ENCODE results near the gene FMNL2.
"Not testable (repeated sequence)": the region's sequence is repeated elsewhere in the genome, so short reads cannot be mapped to it uniquely, and the experiment has no call there.

The FMNL2 gene

DNA sequence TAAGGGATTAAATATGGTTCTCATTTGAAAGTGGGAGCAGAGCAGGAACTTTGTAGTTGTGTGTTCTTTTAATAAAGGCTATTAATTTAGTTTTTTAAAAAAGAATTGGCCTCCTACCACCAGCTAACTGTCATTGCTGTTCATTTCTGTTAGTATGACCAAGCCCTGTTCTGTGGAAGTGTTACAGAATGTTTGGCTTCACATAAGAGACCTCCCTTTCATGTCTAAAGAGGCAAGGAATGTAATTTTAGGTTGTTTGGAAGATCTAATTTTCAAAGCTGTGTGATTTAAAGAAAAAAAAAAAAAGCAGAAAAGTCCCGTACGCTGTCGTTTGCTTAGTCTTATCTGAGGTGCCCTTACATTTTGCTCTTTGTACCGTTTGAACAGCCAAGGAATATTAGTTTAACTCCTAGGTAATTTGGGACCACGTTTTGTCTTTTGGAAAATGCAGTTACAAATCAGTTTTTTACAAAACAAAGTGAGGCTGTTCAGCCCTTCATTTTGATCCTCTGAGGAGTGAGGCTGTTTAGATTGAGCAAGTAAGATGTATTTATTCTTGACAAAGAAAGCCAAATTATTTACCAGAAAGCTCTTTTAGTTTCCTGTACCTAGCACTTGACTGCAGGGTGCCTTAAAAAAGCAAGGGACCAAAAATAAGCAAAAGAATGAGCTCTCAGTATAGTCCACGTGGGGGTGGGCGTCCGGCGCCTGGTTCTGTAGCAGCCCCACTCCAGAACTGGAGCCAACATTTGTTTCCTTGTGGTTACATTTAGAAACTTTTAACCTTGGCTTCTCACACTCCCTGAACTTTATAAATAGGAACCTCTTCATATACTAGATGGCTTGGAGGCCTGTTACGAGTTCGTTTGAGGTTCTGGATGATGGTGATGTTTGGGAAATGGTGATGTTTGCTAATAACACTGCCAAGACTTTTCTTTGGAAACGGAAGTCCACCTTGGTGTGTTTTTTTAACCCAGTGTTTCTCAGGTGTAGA lies 136.2 kb downstream of the FMNL2 start:
- WGBS, 2 donors (ENCODE audit: extremely low coverage in 2 of 2, insufficient read length in 2 of 2, insufficient replicate concordance in 1 of 2): no CpG with 5 or more reads among the region's 12 CpGs
- Histone ChIP-seq H2BK120ac (ENCODE audit: low read depth, low read length) (no peak overlapping the region), H2BK5ac (ENCODE audit: low read length) (no peak overlapping the region), H4K8ac (ENCODE audit: low read depth, low read length) (no peak overlapping the region), H3K14ac (ENCODE audit: low read length) (no peak overlapping the region), H3K27me3 (ENCODE audit: control insufficient read depth in 3 of 3, insufficient read depth in 3 of 3, low read depth in 1 of 3, low read length in 3 of 3) (no peaks in the 10 kb centered on the region), H3K4me1 (ENCODE audit: control insufficient read depth in 2 of 2, insufficient read depth in 1 of 2, low read depth in 1 of 2, low read length in 2 of 2) (peaks cover 8 to 15% of the 10 kb centered on the region in 2 donors), H3K79me1 (ENCODE audit: low read depth, low read length) (peaks cover 2% of the 10 kb centered on the region), H2AK5ac (ENCODE audit: low read depth, low read length) (no peak overlapping the region), H3K27ac (replicated peaks; ENCODE audit: low read length) (no peak overlapping the region), H3K9ac (ENCODE audit: low read depth, low read length, poor library complexity) (no peak overlapping the region), H4K91ac (ENCODE audit: low read depth, low read length, poor library complexity) (no peak overlapping the region), H3K4me2 (ENCODE audit: insufficient read depth, low read length, poor library complexity, severe bottlenecking) (no peak overlapping the region), H3K23ac (ENCODE audit: low read depth, low read length, poor library complexity) (no peak overlapping the region), H3K9me3 (replicated peaks in 1 of 2; ENCODE audit: control insufficient read depth in 2 of 2, insufficient read depth in 1 of 2, low read depth in 1 of 2, low read length in 2 of 2) (no peaks in the 10 kb centered on the region), H3K36me3 (replicated peaks in 1 of 2; ENCODE audit: control insufficient read depth in 2 of 2, insufficient read depth in 2 of 2, low read length in 2 of 2) (no peaks in the 10 kb centered on the region), H2AFZ (ENCODE audit: low read length) (no peak overlapping the region), H3K4ac (ENCODE audit: low read length) (no peak overlapping the region), H3K4me3 (ENCODE audit: low read length in 2 of 2) (no peak overlapping the region), H2BK15ac (ENCODE audit: low read length) (no peak overlapping the region), H3K18ac (ENCODE audit: low read length) (no peak overlapping the region), H2BK12ac (ENCODE audit: low read length) (no peak overlapping the region)
- DNase-seq (ENCODE audit: low spot score): no peak

DNA sequence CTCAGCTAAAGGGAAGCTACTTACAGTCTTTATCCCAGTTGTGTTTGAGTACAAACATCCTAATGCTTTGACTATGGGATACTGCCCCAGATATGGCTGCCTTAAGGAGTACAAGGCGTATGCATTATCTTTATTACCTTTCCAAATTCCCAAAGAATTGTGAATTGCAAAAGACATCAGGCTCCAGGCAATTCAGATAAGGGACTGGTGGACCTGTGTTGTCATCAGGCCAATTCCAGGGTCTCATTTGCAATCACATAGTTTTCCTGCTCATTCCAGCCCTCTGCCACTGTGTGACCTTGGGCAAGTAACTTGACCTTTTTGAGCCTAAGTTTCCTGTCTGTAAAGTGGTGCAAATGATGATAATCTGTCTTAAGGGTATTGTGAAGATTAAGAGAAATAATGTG lies 137.5 kb downstream of the FMNL2 start:
- Histone ChIP-seq H3K4ac (ENCODE audit: low read length) (no peak overlapping the region), H3K79me1 (ENCODE audit: low read depth, low read length) (peaks cover 1% of the 10 kb centered on the region), H3K18ac (ENCODE audit: low read length) (no peak overlapping the region), H4K8ac (ENCODE audit: low read depth, low read length) (no peak overlapping the region), H2BK12ac (ENCODE audit: low read length) (no peak overlapping the region), H3K36me3 (replicated peaks in 1 of 2; ENCODE audit: control insufficient read depth in 2 of 2, insufficient read depth in 2 of 2, low read length in 2 of 2) (no peaks in the 10 kb centered on the region), H3K23ac (ENCODE audit: low read depth, low read length, poor library complexity) (no peak overlapping the region), H3K14ac (ENCODE audit: low read length) (no peak overlapping the region), H3K4me1 (ENCODE audit: control insufficient read depth in 2 of 2, insufficient read depth in 1 of 2, low read depth in 1 of 2, low read length in 2 of 2) (peaks cover 8 to 15% of the 10 kb centered on the region in 2 donors), H2AK5ac (ENCODE audit: low read depth, low read length) (no peak overlapping the region), H3K9me3 (replicated peaks in 1 of 2; ENCODE audit: control insufficient read depth in 2 of 2, insufficient read depth in 1 of 2, low read depth in 1 of 2, low read length in 2 of 2) (no peaks in the 10 kb centered on the region), H2BK5ac (ENCODE audit: low read length) (no peak overlapping the region), H4K91ac (ENCODE audit: low read depth, low read length, poor library complexity) (no peak overlapping the region), H3K9ac (ENCODE audit: low read depth, low read length, poor library complexity) (no peak overlapping the region), H2BK15ac (ENCODE audit: low read length) (no peak overlapping the region), H3K4me2 (ENCODE audit: insufficient read depth, low read length, poor library complexity, severe bottlenecking) (no peak overlapping the region), H2AFZ (ENCODE audit: low read length) (no peak overlapping the region), H3K27ac (replicated peaks; ENCODE audit: low read length) (no peak overlapping the region), H3K27me3 (ENCODE audit: control insufficient read depth in 3 of 3, insufficient read depth in 3 of 3, low read depth in 1 of 3, low read length in 3 of 3) (no peaks in the 10 kb centered on the region), H2BK120ac (ENCODE audit: low read depth, low read length) (no peak overlapping the region), H3K4me3 (ENCODE audit: low read length in 2 of 2) (no peak overlapping the region)
- DNase-seq (ENCODE audit: low spot score): no peak
- WGBS, 2 donors (ENCODE audit: extremely low coverage in 2 of 2, insufficient read length in 2 of 2, insufficient replicate concordance in 1 of 2): no CpG with 5 or more reads among the region's 1 CpG

DNA sequence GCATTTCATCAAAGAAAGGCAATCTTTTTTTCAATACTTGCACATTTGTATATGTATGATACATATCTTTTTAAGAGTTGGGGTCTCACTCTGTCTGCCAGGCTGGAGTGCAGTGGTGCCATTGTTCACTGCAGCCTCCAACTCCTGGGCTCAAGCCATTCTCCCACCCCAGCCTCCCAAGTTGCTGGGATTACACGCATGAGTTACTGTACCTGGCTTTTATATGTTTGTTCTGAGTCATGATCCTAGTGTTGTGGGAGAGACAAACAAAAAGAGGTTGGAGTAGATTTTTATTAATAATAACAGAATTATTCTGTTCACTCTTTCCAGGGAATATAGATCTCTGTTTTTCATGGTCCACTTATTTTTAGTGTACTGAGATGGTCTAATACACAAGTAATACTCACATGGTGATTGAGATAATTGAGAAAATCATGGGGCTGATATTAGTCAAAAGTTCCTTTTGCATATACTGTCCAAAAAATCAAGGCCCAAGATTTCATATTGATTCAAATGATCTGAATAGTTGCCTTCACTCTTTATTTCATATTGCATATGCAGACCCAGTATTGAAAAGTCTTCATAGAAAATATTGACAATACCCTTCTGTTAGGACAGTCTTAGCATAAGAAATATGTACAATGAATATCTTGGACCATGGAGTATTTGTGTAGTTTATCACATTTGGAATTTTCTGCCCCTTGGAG lies 138.3 kb downstream of the FMNL2 start:
- no peak overlapping the region for H2BK15ac ChIP-seq (ENCODE audit: low read length)
- H2BK120ac ChIP-seq (ENCODE audit: low read depth, low read length): no peak overlapping the region
- no peaks in the 10 kb centered on the region for H3K79me1 ChIP-seq (ENCODE audit: low read depth, low read length)
- no peak overlapping the region for H3K9ac ChIP-seq (ENCODE audit: low read depth, low read length, poor library complexity)
- H3K27ac ChIP-seq (replicated peaks; ENCODE audit: low read length): no peak overlapping the region
- no peak overlapping the region for H2AK5ac ChIP-seq (ENCODE audit: low read depth, low read length)
- no peak overlapping the region for H3K4me2 ChIP-seq (ENCODE audit: insufficient read depth, low read length, poor library complexity, severe bottlenecking)
- H3K18ac ChIP-seq (ENCODE audit: low read length): no peak overlapping the region
- H3K4me1 ChIP-seq (ENCODE audit: control insufficient read depth in 2 of 2, insufficient read depth in 1 of 2, low read depth in 1 of 2, low read length in 2 of 2): peaks cover 5 to 11% of the 10 kb centered on the region in 2 donors
- H3K9me3 ChIP-seq (replicated peaks in 1 of 2; ENCODE audit: control insufficient read depth in 2 of 2, insufficient read depth in 1 of 2, low read depth in 1 of 2, low read length in 2 of 2): no peaks in the 10 kb centered on the region
- WGBS, 2 donors (ENCODE audit: extremely low coverage in 2 of 2, insufficient read length in 2 of 2, insufficient replicate concordance in 1 of 2): no CpG with 5 or more reads among the region's 1 CpG
- no peaks in the 10 kb centered on the region for H3K27me3 ChIP-seq (ENCODE audit: control insufficient read depth in 3 of 3, insufficient read depth in 3 of 3, low read depth in 1 of 3, low read length in 3 of 3)
- no peak overlapping the region for H2BK12ac ChIP-seq (ENCODE audit: low read length)
- no peak overlapping the region for H3K4ac ChIP-seq (ENCODE audit: low read length)
- H2AFZ ChIP-seq (ENCODE audit: low read length): no peak overlapping the region
- no peak overlapping the region for H2BK5ac ChIP-seq (ENCODE audit: low read length)
- no peak overlapping the region for H3K23ac ChIP-seq (ENCODE audit: low read depth, low read length, poor library complexity)
- no peaks in the 10 kb centered on the region for H3K36me3 ChIP-seq (replicated peaks in 1 of 2; ENCODE audit: control insufficient read depth in 2 of 2, insufficient read depth in 2 of 2, low read length in 2 of 2)
- no peak for DNase-seq (ENCODE audit: low spot score)
- no peak overlapping the region for H3K14ac ChIP-seq (ENCODE audit: low read length)
- H4K8ac ChIP-seq (ENCODE audit: low read depth, low read length): no peak overlapping the region
- H3K4me3 ChIP-seq (ENCODE audit: low read length in 2 of 2): no peak overlapping the region
- no peak overlapping the region for H4K91ac ChIP-seq (ENCODE audit: low read depth, low read length, poor library complexity)

DNA sequence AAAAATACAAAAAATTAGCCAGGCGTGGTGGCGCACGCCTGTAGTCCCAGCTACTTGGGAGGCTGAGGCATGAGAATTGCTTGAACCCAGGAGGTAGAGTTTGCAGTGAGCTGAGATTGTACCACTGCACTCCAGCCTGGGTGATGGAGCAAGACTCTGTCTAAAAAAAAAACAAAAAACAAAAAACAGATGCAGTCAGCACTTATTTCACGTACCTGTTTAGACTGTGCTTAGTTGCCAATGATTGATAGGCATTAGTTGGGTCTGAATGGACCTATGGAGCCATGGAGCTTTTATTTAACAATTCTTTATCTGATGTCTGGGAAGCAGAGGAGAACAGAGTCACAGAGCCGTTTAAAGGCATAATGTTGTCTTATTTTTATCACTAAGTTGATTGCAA lies 139.5 kb downstream of the FMNL2 start:
- not testable (repeated sequence) for H3K23ac ChIP-seq (ENCODE audit: low read depth, low read length, poor library complexity); H3K27me3 ChIP-seq (ENCODE audit: control insufficient read depth in 3 of 3, insufficient read depth in 3 of 3, low read depth in 1 of 3, low read length in 3 of 3); H3K9me3 ChIP-seq (replicated peaks in 1 of 2; ENCODE audit: control insufficient read depth in 2 of 2, insufficient read depth in 1 of 2, low read depth in 1 of 2, low read length in 2 of 2); H3K4me3 ChIP-seq (ENCODE audit: low read length in 2 of 2); H2BK12ac ChIP-seq (ENCODE audit: low read length); H3K4me1 ChIP-seq (ENCODE audit: control insufficient read depth in 2 of 2, insufficient read depth in 1 of 2, low read depth in 1 of 2, low read length in 2 of 2); H3K9ac ChIP-seq (ENCODE audit: low read depth, low read length, poor library complexity); H2BK120ac ChIP-seq (ENCODE audit: low read depth, low read length); H4K91ac ChIP-seq (ENCODE audit: low read depth, low read length, poor library complexity); H2BK5ac ChIP-seq (ENCODE audit: low read length); H3K4ac ChIP-seq (ENCODE audit: low read length); DNase-seq (ENCODE audit: low spot score); H3K18ac ChIP-seq (ENCODE audit: low read length); H3K36me3 ChIP-seq (replicated peaks in 1 of 2; ENCODE audit: control insufficient read depth in 2 of 2, insufficient read depth in 2 of 2, low read length in 2 of 2); H3K4me2 ChIP-seq (ENCODE audit: insufficient read depth, low read length, poor library complexity, severe bottlenecking); H2BK15ac ChIP-seq (ENCODE audit: low read length); H4K8ac ChIP-seq (ENCODE audit: low read depth, low read length); H2AFZ ChIP-seq (ENCODE audit: low read length); H3K27ac ChIP-seq (replicated peaks; ENCODE audit: low read length); H3K79me1 ChIP-seq (ENCODE audit: low read depth, low read length); H3K14ac ChIP-seq (ENCODE audit: low read length); H2AK5ac ChIP-seq (ENCODE audit: low read depth, low read length)
- no CpG with 5 or more reads among the region's 5 CpGs for WGBS, 2 donors (ENCODE audit: extremely low coverage in 2 of 2, insufficient read length in 2 of 2, insufficient replicate concordance in 1 of 2)
